GM19043 (cell line): ENCODE results near the gene GYS2.
A peak's percentile ranks its signal among the peaks of the same experiment; 100 is the strongest.

Source experiments
- ATAC-seq: cut with Tn5 transposase; IDR thresholded peaks from one replicate; pipeline ENCODE4 v1.9.1; 2021; ENCODE audit warnings: low read depth; ENCODE audit not compliant: unreplicated experiment

Gene GYS2

DNA sequence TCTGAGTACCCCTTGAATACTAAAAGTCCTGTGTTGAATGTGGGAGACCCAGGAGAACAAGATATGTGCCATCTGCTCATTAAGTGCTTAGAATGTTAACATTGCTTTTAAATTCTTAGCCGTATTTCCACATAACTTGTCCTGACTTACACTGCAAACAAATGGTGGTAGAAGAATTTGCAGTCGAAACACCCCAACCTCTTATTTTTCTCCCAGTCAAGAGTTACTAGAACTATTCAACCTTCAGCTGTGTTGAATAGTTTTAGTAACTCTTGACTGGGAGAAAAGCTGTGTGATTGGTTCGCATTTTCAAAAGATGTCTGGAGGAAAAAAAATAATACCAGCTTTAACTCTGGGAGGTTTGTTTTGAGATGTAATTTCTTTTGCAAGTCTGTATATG lies 86.2 kb downstream of the GYS2 start:
- ATAC-seq: no peak

GRCh38 chr12:21516281-21516680 lies 88.4 kb downstream of the GYS2 start:
- ATAC-seq: no peak

DNA sequence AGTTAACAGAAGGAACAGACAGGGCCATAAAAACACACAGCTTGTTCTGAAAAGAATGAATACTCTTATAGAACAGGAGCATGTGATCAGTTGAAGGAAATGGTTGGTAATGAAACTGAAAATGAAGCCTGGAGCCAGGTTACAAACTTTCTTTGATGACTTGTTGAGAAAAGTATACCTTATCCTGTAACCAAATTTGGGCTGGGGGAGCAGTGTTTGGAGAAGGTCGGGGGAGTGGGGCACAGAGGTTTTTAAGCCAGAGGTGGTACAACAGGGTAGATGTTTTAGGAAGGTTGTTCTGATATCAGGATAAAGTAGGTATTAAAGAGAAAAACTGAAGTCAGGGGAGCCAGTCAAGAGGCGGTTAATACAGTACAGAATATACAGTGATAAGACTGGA lies 94.9 kb downstream of the GYS2 start:
- ATAC-seq: peak; percentile 91

GRCh38 chr12:21507849-21508248 lies 96.8 kb downstream of the GYS2 start:
- no peak for ATAC-seq

GRCh38 chr12:21505888-21506287 lies 98.8 kb downstream of the GYS2 start:
- no peak for ATAC-seq

GRCh38 chr12:21502872-21503271 lies 101.8 kb downstream of the GYS2 start:
- no peak for ATAC-seq

- no peak for ATAC-seq
Observed at GRCh38 chr12:21502164-21502496, 102.5 kb downstream of the GYS2 start.

DNA sequence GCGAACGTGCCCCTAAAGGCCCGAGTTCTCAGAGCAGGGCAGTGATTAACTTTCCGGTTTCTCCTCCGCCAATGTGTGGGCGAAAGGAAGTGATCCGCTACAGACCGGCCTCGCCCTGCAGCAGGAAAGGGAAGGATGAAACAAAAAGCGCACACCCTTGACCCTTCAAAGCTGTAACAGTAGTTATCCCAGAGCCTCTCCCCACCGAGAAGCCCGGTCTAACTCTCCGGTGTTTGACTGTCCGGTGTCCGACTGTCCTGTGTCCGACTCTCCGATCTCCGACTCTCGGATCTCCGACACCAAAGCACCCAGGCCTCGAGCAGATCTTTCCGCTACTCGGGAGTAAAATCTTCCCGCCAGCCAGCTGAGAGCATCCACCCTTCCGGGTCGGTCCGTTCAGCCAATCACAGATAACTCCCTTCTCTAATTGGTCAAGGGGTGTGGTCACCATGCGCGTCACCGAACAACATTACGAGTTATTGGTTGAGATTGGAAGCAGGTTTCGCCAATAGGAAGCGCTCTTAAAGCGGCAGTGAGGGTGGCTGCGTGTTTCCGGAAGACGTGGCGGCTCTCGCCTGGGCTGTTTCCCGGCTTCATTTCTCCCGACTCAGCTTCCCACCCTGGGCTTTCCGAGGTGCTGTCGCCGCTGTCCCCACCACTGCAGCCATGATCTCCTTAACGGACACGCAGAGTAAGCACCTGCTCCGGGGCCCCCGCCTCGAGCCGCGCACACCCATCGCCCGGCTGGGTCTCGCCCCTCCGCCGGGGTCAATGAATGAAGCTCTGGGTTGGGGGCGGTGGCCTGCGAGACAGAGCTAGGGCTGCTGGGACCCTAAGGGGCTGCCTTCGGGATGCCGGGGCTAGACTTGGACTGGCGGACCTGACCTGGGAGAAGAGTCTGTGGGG lies 103.1 kb downstream of the GYS2 start, which contains the start of the genes GOLT1B and RECQL:
Gene GOLT1B (plus strand): TSS at position 532 of the 906 bp plus-strand sequence. CDS start 135 bp downstream, at position 667.
Gene RECQL (minus strand): TSS at position 378 of the 906 bp plus-strand sequence. CDS start 2,065 bp downstream, outside the sequence.
- peak; percentile 98 for ATAC-seq

DNA sequence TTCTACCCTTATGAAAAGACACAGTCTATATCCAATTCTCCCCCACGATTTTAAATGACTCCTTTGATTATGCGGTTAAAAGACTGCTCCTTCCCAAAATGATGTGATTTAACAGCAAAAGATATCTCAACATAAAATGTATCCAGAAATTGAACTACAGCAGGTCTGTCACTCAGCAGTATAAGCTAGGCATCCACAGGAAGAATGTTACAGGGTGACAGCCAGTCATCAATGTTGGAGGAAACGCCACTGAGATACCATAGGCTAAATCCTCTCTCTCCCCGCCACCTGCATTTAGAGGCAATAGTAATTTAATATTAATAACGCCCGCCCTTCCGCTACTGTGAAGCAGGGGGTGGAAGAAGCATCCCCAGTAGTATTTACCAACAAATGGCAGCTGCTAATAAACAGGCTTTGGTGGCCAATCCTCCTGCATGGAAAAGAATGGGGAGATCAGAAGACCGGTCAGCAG lies 103.8 kb downstream of the GYS2 start:
- ATAC-seq: peak; percentile 4

DNA sequence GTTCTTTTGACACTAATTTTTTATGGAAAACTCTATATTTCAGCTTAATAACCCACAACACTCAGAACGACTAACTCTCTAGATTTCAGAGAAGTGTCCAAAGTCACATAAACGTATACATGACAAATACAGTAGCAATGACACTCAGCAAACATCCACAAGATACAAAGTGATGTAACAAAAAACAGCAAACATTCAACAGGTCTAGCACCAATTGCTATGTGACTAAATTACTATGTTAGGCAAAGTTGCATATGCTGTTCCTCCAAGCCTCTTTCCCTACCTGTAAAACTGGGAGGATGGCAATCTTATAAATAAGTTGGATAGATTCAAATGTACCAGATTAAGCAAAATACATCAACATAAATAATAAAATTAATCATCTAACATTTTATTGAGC lies 104.9 kb downstream of the GYS2 start:
- ATAC-seq: no peak
